ENCODE data around the gene HIVEP3. TPM values are rescaled to one million over a fixed set of nuclear protein-coding genes. Genes with fewer than 3 reads are reported as not detected.

HIVEP3 gene
- total RNA-seq, 1 donor from 2014 or later: 8.9 TPM

- no peaks in the 10 kb centered on the region for H3K4me1 Mint-ChIP-seq (ENCODE audit: low read depth, unreplicated experiment)
- FAIRE-seq (no peak), DNase-seq (ENCODE audit: low read depth) (no peak)
- peaks cover 6% of the 10 kb centered on the region for H3K27me3 Mint-ChIP-seq (ENCODE audit: low read depth, unreplicated experiment)
- Histone ChIP-seq H2AFZ (ENCODE audit: low read depth, low read length) (no peak overlapping the region), H3K4me2 (ENCODE audit: low read length) (no peak overlapping the region), H3K4me3 (ENCODE audit: insufficient read depth, low read depth, low read length) (no peak overlapping the region), H3K27me3 (ENCODE audit: insufficient read depth, low read length) (no peaks in the 10 kb centered on the region), H3K9me3 (ENCODE audit: insufficient read depth, low read depth, low read length) (no peaks in the 10 kb centered on the region), H3K9ac (ENCODE audit: low read length) (no peak overlapping the region), H3K79me2 (ENCODE audit: insufficient read depth, low read length) (no peaks in the 10 kb centered on the region), H4K20me1 (ENCODE audit: insufficient read depth, low read length) (no peaks in the 10 kb centered on the region), H3K27ac (ENCODE audit: low read depth, low read length) (no peak overlapping the region), H3K36me3 (ENCODE audit: insufficient read depth, low read length) (peaks cover 3% of the 10 kb centered on the region), H3K4me1 (ENCODE audit: insufficient read depth, low read length) (peaks cover 7% of the 10 kb centered on the region)
- no peak for TF ChIP-seq CTCF (IDR thresholded peaks at IDR 0.05; ENCODE audit: insufficient read depth, low read depth, low read length)
- no peak for TF ChIP-seq EZH2 (IDR thresholded peaks at IDR 0.05; ENCODE audit: insufficient read depth, low read length)
- H3K4me3 Mint-ChIP-seq (ENCODE audit: unreplicated experiment): no peak overlapping the region
- peaks cover 3% of the 10 kb centered on the region for H3K9me3 Mint-ChIP-seq (ENCODE audit: unreplicated experiment)
- H3K36me3 Mint-ChIP-seq (ENCODE audit: low read depth, unreplicated experiment): peaks cover 17% of the 10 kb centered on the region
- no peak overlapping the region for H3K27ac Mint-ChIP-seq (ENCODE audit: unreplicated experiment)
Observed at GRCh38 chr1:41515131-41515678, 403.5 kb downstream of the HIVEP3 start.

DNA sequence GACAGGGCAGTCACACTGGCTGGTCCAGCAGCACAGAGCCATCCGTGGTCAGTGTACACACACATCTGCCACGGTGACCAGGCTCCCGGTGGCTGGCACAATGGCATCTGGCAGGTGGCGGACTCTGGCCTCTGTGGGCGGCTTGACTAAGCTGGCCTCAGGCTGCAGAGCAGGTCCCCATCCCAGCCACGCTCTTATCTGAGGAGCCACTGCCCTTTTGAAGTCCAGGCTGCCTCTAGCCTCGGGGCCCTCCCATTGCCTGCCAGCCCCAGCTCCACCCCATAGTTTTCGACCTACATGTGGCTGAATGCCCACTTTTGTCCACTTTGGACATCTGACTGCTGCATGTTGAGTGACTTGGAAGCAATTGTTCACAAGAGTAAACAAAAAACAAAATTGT lies 404.3 kb downstream of the HIVEP3 start:
- Histone ChIP-seq H3K9me3 (ENCODE audit: insufficient read depth, low read depth, low read length) (no peaks in the 10 kb centered on the region), H3K4me2 (ENCODE audit: low read length) (no peak overlapping the region), H3K27ac (ENCODE audit: low read depth, low read length) (no peak overlapping the region), H3K36me3 (ENCODE audit: insufficient read depth, low read length) (peaks cover 3% of the 10 kb centered on the region), H2AFZ (ENCODE audit: low read depth, low read length) (no peak overlapping the region), H3K9ac (ENCODE audit: low read length) (no peak overlapping the region), H4K20me1 (ENCODE audit: insufficient read depth, low read length) (no peaks in the 10 kb centered on the region), H3K27me3 (ENCODE audit: insufficient read depth, low read length) (no peaks in the 10 kb centered on the region), H3K79me2 (ENCODE audit: insufficient read depth, low read length) (no peaks in the 10 kb centered on the region), H3K4me3 (ENCODE audit: insufficient read depth, low read depth, low read length) (no peak overlapping the region), H3K4me1 (ENCODE audit: insufficient read depth, low read length) (peaks cover 7% of the 10 kb centered on the region)
- H3K4me1 Mint-ChIP-seq (ENCODE audit: low read depth, unreplicated experiment): no peaks in the 10 kb centered on the region
- TF ChIP-seq CTCF (IDR thresholded peaks at IDR 0.05; ENCODE audit: insufficient read depth, low read depth, low read length) (no peak), EZH2 (IDR thresholded peaks at IDR 0.05; ENCODE audit: insufficient read depth, low read length) (peak; percentile 8)
- peaks cover 17% of the 10 kb centered on the region for H3K36me3 Mint-ChIP-seq (ENCODE audit: low read depth, unreplicated experiment)
- no peaks in the 10 kb centered on the region for H3K9me3 Mint-ChIP-seq (ENCODE audit: unreplicated experiment)
- H3K4me3 Mint-ChIP-seq (ENCODE audit: unreplicated experiment): no peak overlapping the region
- DNase-seq (ENCODE audit: low read depth): no peak
- FAIRE-seq: no peak
- H3K27me3 Mint-ChIP-seq (ENCODE audit: low read depth, unreplicated experiment): peaks cover 3% of the 10 kb centered on the region
- no peak overlapping the region for H3K27ac Mint-ChIP-seq (ENCODE audit: unreplicated experiment)

GRCh38 chr1:41513383-41513735 lies 405.4 kb downstream of the HIVEP3 start:
- H3K79me2 ChIP-seq (ENCODE audit: insufficient read depth, low read length): no peaks in the 10 kb centered on the region
- H3K9ac ChIP-seq (ENCODE audit: low read length): no peak overlapping the region
- peaks cover 3% of the 10 kb centered on the region for H3K36me3 ChIP-seq (ENCODE audit: insufficient read depth, low read length)
- H3K9me3 ChIP-seq (ENCODE audit: insufficient read depth, low read depth, low read length): no peaks in the 10 kb centered on the region
- H3K9me3 Mint-ChIP-seq (ENCODE audit: unreplicated experiment): no peaks in the 10 kb centered on the region
- FAIRE-seq: no peak
- DNase-seq (ENCODE audit: low read depth): no peak
- H3K4me1 ChIP-seq (ENCODE audit: insufficient read depth, low read length): peaks cover 7% of the 10 kb centered on the region
- TF ChIP-seq CTCF (IDR thresholded peaks at IDR 0.05; ENCODE audit: insufficient read depth, low read depth, low read length): peak; percentile 10
- no peak for TF ChIP-seq EZH2 (IDR thresholded peaks at IDR 0.05; ENCODE audit: insufficient read depth, low read length)
- no peaks in the 10 kb centered on the region for H3K27me3 ChIP-seq (ENCODE audit: insufficient read depth, low read length)
- no peaks in the 10 kb centered on the region for H4K20me1 ChIP-seq (ENCODE audit: insufficient read depth, low read length)
- H3K27ac Mint-ChIP-seq (ENCODE audit: unreplicated experiment): no peak overlapping the region
- no peak overlapping the region for H3K4me3 ChIP-seq (ENCODE audit: insufficient read depth, low read depth, low read length)
- H3K4me3 Mint-ChIP-seq (ENCODE audit: unreplicated experiment): no peak overlapping the region
- no peak overlapping the region for H3K27ac ChIP-seq (ENCODE audit: low read depth, low read length)
- no peak overlapping the region for H3K4me2 ChIP-seq (ENCODE audit: low read length)
- H3K4me1 Mint-ChIP-seq (ENCODE audit: low read depth, unreplicated experiment): no peaks in the 10 kb centered on the region
- peaks cover 5% of the 10 kb centered on the region for H3K27me3 Mint-ChIP-seq (ENCODE audit: low read depth, unreplicated experiment)
- H2AFZ ChIP-seq (ENCODE audit: low read depth, low read length): no peak overlapping the region
- H3K36me3 Mint-ChIP-seq (ENCODE audit: low read depth, unreplicated experiment): peaks cover 17% of the 10 kb centered on the region

Measured in astrocyte (in vitro differentiated cells and primary cell).